Brain microvascular endothelial cell (primary cell): ENCODE measurements around the gene FOXRED2.

ENCODE experiments used
- DNase-seq: peaks from one replicate; pipeline ENCODE4 v3.0.0-alpha.2; 2020
- H3K27ac ChIP-seq: fragments of 250-450 bp; sonication (Bioruptor Pico); 2 replicates; pipeline ENCODE4 v1.5.1; 2020; ENCODE audit warnings: mild to moderate bottlenecking, moderate library complexity
- H3K27me3 ChIP-seq: fragments of 250-450 bp; sonication (Bioruptor Pico); replicated peaks from 2 replicates; pipeline ENCODE4 v1.5.1; 2020; ENCODE audit warnings: mild to moderate bottlenecking
- H3K36me3 ChIP-seq: fragments of 250-450 bp; sonication (Bioruptor Pico); replicated peaks from 2 replicates; pipeline ENCODE4 v1.5.1; 2020; ENCODE audit warnings: mild to moderate bottlenecking
- H3K4me3 ChIP-seq: 2 replicates; pipeline ENCODE4 v1.5.1; 2011; ENCODE audit warnings: low read depth, mild to moderate bottlenecking, control low read depth, low read length, moderate library complexity
- CTCF ChIP-seq: IDR thresholded peaks from 2 replicates; pipeline ENCODE4 v1.5.1; 2011; ENCODE audit warnings: low read depth, mild to moderate bottlenecking, moderate library complexity, low read length, control low read depth, inconsistent platforms; ENCODE audit errors: missing control alignments
- in situ Hi-C: cut with HindIII; loops from 2 replicates; pipeline ENCODE4 v1.10.0; 2017; ENCODE audit warnings: low sequenced_read_pairs, low pct_ligation_motif_present

The FOXRED2 gene

GRCh38 chr22:36461665-36462649 is 44.9 kb downstream of the FOXRED2 start:
- no peak for TF ChIP-seq CTCF
- peak overlapping the region; percentile 51 for H3K27ac ChIP-seq
- no peaks in the 10 kb centered on the region for H3K27me3 ChIP-seq
- H3K4me3 ChIP-seq: no peak overlapping the region
- in situ Hi-C loops: loop anchor here (25.0 kb wide), 1 partner anchor 125 kb away; no protein-coding TSS in a partner anchor
- H3K36me3 ChIP-seq: no peaks in the 10 kb centered on the region
- peak; percentile 86 for DNase-seq

GRCh38 chr22:36460202-36460601 is 46.6 kb downstream of the FOXRED2 start:
- H3K4me3 ChIP-seq: no peak overlapping the region
- no peak for TF ChIP-seq CTCF
- no peak for DNase-seq

GRCh38 chr22:36457688-36458450 is 49.0 kb downstream of the FOXRED2 start:
- TF ChIP-seq CTCF: no peak
- H3K4me3 ChIP-seq: no peak overlapping the region
- H3K36me3 ChIP-seq: no peaks in the 10 kb centered on the region
- no peak for DNase-seq
- in situ Hi-C loops: loop anchor here (25.0 kb wide), 1 partner anchor 121 kb away; no protein-coding TSS in a partner anchor
- peak overlapping the region; percentile 1 for H3K27ac ChIP-seq
- no peaks in the 10 kb centered on the region for H3K27me3 ChIP-seq

More at GRCh38 chr22:36460202-36460601, 46.6 kb downstream of the FOXRED2 start:
- Histone ChIP-seq H3K36me3 (no peaks in the 10 kb centered on the region), H3K27ac (no peak overlapping the region), H3K27me3 (no peaks in the 10 kb centered on the region)
- in situ Hi-C loops: loop anchor here (25.0 kb wide), 1 partner anchor 123 kb away; no protein-coding TSS in a partner anchor

GRCh38 chr22:36456464-36456845 is 50.4 kb downstream of the FOXRED2 start:
- no peak for DNase-seq
- no peak overlapping the region for H3K27ac ChIP-seq
- in situ Hi-C loops: loop anchor here (25.0 kb wide), 1 partner anchor 119 kb away; no protein-coding TSS in a partner anchor
- H3K4me3 ChIP-seq: no peak overlapping the region
- no peaks in the 10 kb centered on the region for H3K27me3 ChIP-seq
- no peaks in the 10 kb centered on the region for H3K36me3 ChIP-seq
- no peak for TF ChIP-seq CTCF

- Histone ChIP-seq H3K27me3 (no peaks in the 10 kb centered on the region), H3K36me3 (no peaks in the 10 kb centered on the region), H3K27ac (no peak overlapping the region), H3K4me3 (no peak overlapping the region)
- in situ Hi-C loops: loop anchor here (25.0 kb wide), 1 partner anchor 119 kb away; no protein-coding TSS in a partner anchor
- DNase-seq: no peak
- TF ChIP-seq CTCF: no peak
These were observed 51.0 kb downstream of the FOXRED2 start for GRCh38 chr22:36455571-36456463.
